Keratinocyte (primary cell): ENCODE results near the gene C5. TPM values are rescaled to one million over a fixed set of nuclear protein-coding genes. Genes with fewer than 3 reads are reported as not detected.
A peak's percentile ranks its signal among the peaks of the same experiment; 100 is the strongest.

ENCODE experiments used
- DNase-seq: peaks from one replicate; pipeline ENCODE4 v3.0.0-alpha.2; 2011; ENCODE audit warnings: low read depth, missing footprints, low spot score
- FAIRE-seq: peaks from 2 replicates; lab custom pipeline; 2011; peaks lifted over from hg19 to GRCh38; lab: Jason Lieb, UNC
- H2AFZ ChIP-seq: 2 replicates; pipeline ENCODE4 v1.6.0; 2012; ENCODE audit warnings: low read length, control low read depth, inconsistent platforms; ENCODE audit not compliant: control insufficient read depth
- H3K27ac ChIP-seq: 2 replicates; pipeline ENCODE4 v1.5.1; 2011; ENCODE audit warnings: low read length; ENCODE audit not compliant: control insufficient read depth, insufficient read depth
- H3K27me3 ChIP-seq: 3 replicates; pipeline ENCODE4 v1.6.0; 2011; ENCODE audit warnings: low read length; ENCODE audit not compliant: control insufficient read depth, insufficient read depth; ENCODE audit errors: extremely low read depth
- H3K36me3 ChIP-seq, 2 experiments: 2 replicates in 1 of 2; 3 replicates in 1 of 2; pipeline ENCODE4 v1.5.1; 2011; ENCODE audit warnings: low read length in 2 of 2, mild to moderate bottlenecking in 1 of 2; ENCODE audit not compliant: control insufficient read depth in 2 of 2, insufficient read depth in 2 of 2; ENCODE audit errors: extremely low read depth in 1 of 2
- H3K4me1 ChIP-seq: 3 replicates; pipeline ENCODE4 v1.5.1; 2011; ENCODE audit warnings: low read length; ENCODE audit not compliant: control insufficient read depth, insufficient read depth; ENCODE audit errors: extremely low read depth
- H3K4me2 ChIP-seq: 3 replicates; pipeline ENCODE4 v1.6.0; 2011; ENCODE audit warnings: low read depth, low read length; ENCODE audit not compliant: control insufficient read depth, insufficient read depth; ENCODE audit errors: extremely low read depth
- H3K4me3 ChIP-seq, 3 experiments: fragments of 200-600 bp in 1 of 3; sonication (generic) in 1 of 3; 2 replicates in 2 of 3; 3 replicates in 1 of 3; pipeline ENCODE4 v1.5.1; 2011 to 2016; ENCODE audit warnings: low read length in 3 of 3, mild to moderate bottlenecking in 3 of 3, control low read depth in 2 of 3, inconsistent platforms in 1 of 3, low read depth in 1 of 3, mixed read lengths in 1 of 3, mixed run types in 1 of 3, moderate library complexity in 1 of 3; ENCODE audit not compliant: control insufficient read depth in 2 of 3, insufficient read depth in 2 of 3; ENCODE audit errors: extremely low read depth in 1 of 3
- H3K79me2 ChIP-seq: 2 replicates; pipeline ENCODE4 v1.6.0; 2012; ENCODE audit warnings: low read length; ENCODE audit not compliant: control insufficient read depth, insufficient read depth
- H3K9ac ChIP-seq: 3 replicates; pipeline ENCODE4 v1.6.0; 2011; ENCODE audit warnings: low read length; ENCODE audit not compliant: control insufficient read depth, insufficient read depth; ENCODE audit errors: extremely low read depth
- H3K9me1 ChIP-seq: 3 replicates; pipeline ENCODE4 v1.6.0; 2011; ENCODE audit warnings: low read length; ENCODE audit not compliant: control insufficient read depth, insufficient read depth; ENCODE audit errors: extremely low read depth
- H3K9me3 ChIP-seq: 2 replicates; pipeline ENCODE4 v1.5.1; 2012; ENCODE audit warnings: low read depth, low read length; ENCODE audit not compliant: control insufficient read depth
- H4K20me1 ChIP-seq: 3 replicates; pipeline ENCODE4 v1.6.0; 2011; ENCODE audit warnings: low read length; ENCODE audit not compliant: control insufficient read depth, insufficient read depth; ENCODE audit errors: extremely low read depth
- CTCF ChIP-seq, 3 experiments: IDR thresholded peaks in 1 of 3; conservative IDR thresholded peaks in 1 of 3; optimal IDR thresholded peaks in 1 of 3; 2 replicates in 2 of 3; 3 replicates in 1 of 3; pipeline versions ENCODE3 to v1.5.1; 2011; ENCODE audit warnings: low read length in 3 of 3, mild to moderate bottlenecking in 3 of 3, moderate library complexity in 2 of 3, control low read depth in 1 of 3, inconsistent platforms in 1 of 3; ENCODE audit not compliant: insufficient read depth in 2 of 3; ENCODE audit errors: extremely low read depth in 1 of 3
- EZH2 ChIP-seq: IDR thresholded peaks from one replicate; pipeline ENCODE4 v1.6.1; 2012; ENCODE audit warnings: inconsistent platforms, mild to moderate bottlenecking, low read length, moderate library complexity
- dilution Hi-C: fragments of 300-500 bp; cut with MboI; formaldehyde crosslinking; loops from one replicate; pipeline ENCODE4 v1.7.0; 2020; ENCODE audit warnings: low sequenced_read_pairs; ENCODE audit not compliant: extremely low pct_ligation_motif_present
- polyA plus RNA-seq, 5 experiments: library from polyadenylated mRNA; depleted of rRNA in 3 of 5; stranded (reverse) in 3 of 5; stranded (forward) in 1 of 5; unstranded in 1 of 5; fragments of >200 nt; gene quantifications; 1 replicate in 1 of 5; 2 replicates in 3 of 5; 3 replicates in 1 of 5; pipeline versions ENCODE4 v1.2.1 to v1.2.3, GENCODE V29; 2011 to 2012; ENCODE audit warnings: missing spikeins in 2 of 5, low read depth in 1 of 5, low replicate concordance in 1 of 5

Gene C5
- polyA plus RNA-seq, 1 donor (not counting 4 experiments of a cell fraction or from before 2014, with no cell fraction given) = 0.76 TPM

- H3K27ac ChIP-seq = no peak overlapping the region
These were observed 107.7 kb downstream of the C5 start for GRCh38 chr9:120942186-120943001.

GRCh38 chr9:120941046-120941770, 108.9 kb downstream of the C5 start:
- H3K9ac ChIP-seq = no peak overlapping the region
- dilution Hi-C loops = no loop called here
- no peaks in the 10 kb centered on the region for H3K27me3 ChIP-seq
- peak overlapping the region; percentile 46 for H3K4me2 ChIP-seq
- H3K4me3 ChIP-seq = no peak overlapping the region
- H3K9me1 ChIP-seq = no peaks in the 10 kb centered on the region
- no peaks in the 10 kb centered on the region for H3K9me3 ChIP-seq
- DNase-seq (no peak), FAIRE-seq (peak; percentile 87)
- H2AFZ ChIP-seq = peak overlapping the region; percentile 7
- H4K20me1 ChIP-seq = no peaks in the 10 kb centered on the region
- no peaks in the 10 kb centered on the region for H3K79me2 ChIP-seq
- H3K36me3 ChIP-seq = no peaks in the 10 kb centered on the region
- no peak for TF ChIP-seq CTCF (optimal IDR thresholded peaks at IDR 0.05 in 1 of 3, IDR thresholded peaks at IDR 0.05 in 1 of 3, conservative IDR thresholded peaks at IDR 0.05 in 1 of 3; ENCODE audit: extremely low read depth in 1 of 3, insufficient read depth in 2 of 3, low read length in 3 of 3)
- no peak for TF ChIP-seq EZH2
- H3K4me1 ChIP-seq = peaks cover 47% of the 10 kb centered on the region
- H3K27ac ChIP-seq = no peak overlapping the region

More at GRCh38 chr9:120942186-120943001, 107.7 kb downstream of the C5 start:
- Histone ChIP-seq H3K27me3 (no peaks in the 10 kb centered on the region), H3K9me3 (no peaks in the 10 kb centered on the region), H3K4me1 (peaks cover 50% of the 10 kb centered on the region), H4K20me1 (no peaks in the 10 kb centered on the region), H3K79me2 (no peaks in the 10 kb centered on the region), H3K9ac (no peak overlapping the region), H3K4me3 (no peak overlapping the region), H2AFZ (peak overlapping the region; percentile 86), H3K4me2 (peak overlapping the region; percentile 12), H3K36me3 (no peaks in the 10 kb centered on the region), H3K9me1 (no peaks in the 10 kb centered on the region)
- FAIRE-seq = no peak
- dilution Hi-C loops = no loop called here
- TF ChIP-seq EZH2 (no peak), CTCF (optimal IDR thresholded peaks at IDR 0.05 in 1 of 3, IDR thresholded peaks at IDR 0.05 in 1 of 3, conservative IDR thresholded peaks at IDR 0.05 in 1 of 3; ENCODE audit: extremely low read depth in 1 of 3, insufficient read depth in 2 of 3, low read length in 3 of 3) (no peak)
- no peak for DNase-seq
